ENCODE results near the gene SEMA3G.

The SEMA3G gene

GRCh38 chr3:52399593-52399992 lies 45.3 kb downstream of the SEMA3G start:
- no peak for DNase-seq (ENCODE audit: low read depth, low spot score)
- POLR2A ChIA-PET: interaction anchor here (0.8 kb wide), 1 partner anchor 13 kb away, joined by 3 read pairs; no protein-coding TSS in a partner anchor
- CTCF ChIA-PET: interaction anchor here (1.7 kb wide), 1 partner anchor 10 kb away, joined by 4 read pairs; no protein-coding TSS in a partner anchor
- TF ChIP-seq, protein P1, sequence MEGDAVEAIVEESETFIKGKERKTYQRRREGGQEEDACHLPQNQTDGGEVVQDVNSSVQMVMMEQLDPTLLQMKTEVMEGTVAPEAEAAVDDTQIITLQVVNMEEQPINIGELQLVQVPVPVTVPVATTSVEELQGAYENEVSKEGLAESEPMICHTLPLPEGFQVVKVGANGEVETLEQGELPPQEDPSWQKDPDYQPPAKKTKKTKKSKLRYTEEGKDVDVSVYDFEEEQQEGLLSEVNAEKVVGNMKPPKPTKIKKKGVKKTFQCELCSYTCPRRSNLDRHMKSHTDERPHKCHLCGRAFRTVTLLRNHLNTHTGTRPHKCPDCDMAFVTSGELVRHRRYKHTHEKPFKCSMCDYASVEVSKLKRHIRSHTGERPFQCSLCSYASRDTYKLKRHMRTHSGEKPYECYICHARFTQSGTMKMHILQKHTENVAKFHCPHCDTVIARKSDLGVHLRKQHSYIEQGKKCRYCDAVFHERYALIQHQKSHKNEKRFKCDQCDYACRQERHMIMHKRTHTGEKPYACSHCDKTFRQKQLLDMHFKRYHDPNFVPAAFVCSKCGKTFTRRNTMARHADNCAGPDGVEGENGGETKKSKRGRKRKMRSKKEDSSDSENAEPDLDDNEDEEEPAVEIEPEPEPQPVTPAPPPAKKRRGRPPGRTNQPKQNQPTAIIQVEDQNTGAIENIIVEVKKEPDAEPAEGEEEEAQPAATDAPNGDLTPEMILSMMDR (IDR thresholded peaks at IDR 0.05; ENCODE audit: insufficient read depth, low read length, missing control alignments): no peak
- no peak overlapping the region for H3K4me3 ChIP-seq (ENCODE audit: low read depth, low read length)

DNA sequence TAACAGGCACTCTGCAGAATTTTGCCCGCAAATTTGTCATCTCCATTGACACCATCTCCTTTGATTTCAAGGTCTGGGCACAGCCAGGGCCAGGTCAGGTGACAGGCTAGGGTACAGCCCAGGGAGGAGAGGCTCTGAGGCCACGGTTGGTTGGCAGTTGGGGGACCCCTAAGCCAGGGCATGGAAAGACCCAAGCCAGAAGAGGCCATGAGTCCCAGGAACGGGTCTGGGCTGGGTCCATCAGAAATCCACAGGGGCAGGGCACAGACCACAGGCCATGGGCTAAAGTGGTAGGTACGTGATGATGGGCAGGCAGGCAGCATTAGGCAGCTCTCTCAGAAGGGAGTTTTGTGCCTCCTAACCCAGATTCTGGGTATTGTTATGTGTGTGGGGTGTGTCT lies 45.8 kb downstream of the SEMA3G start:
- CTCF ChIA-PET: interaction anchor here (0.9 to 2.5 kb wide), 4 partner anchors 10 to 29 kb away, joined by 3 to 7 read pairs (median 4); no protein-coding TSS in a partner anchor
- TF ChIP-seq, protein P1 (IDR thresholded peaks at IDR 0.05; ENCODE audit: insufficient read depth, low read length, missing control alignments): no peak
- no peak overlapping the region for H3K4me3 ChIP-seq (ENCODE audit: low read depth, low read length)
- POLR2A ChIA-PET: interaction anchor here (0.8 to 1.1 kb wide), 2 partner anchors 13 to 19 kb away, joined by 3 read pairs; no protein-coding TSS in a partner anchor
- no peak for DNase-seq (ENCODE audit: low read depth, low spot score)

DNA sequence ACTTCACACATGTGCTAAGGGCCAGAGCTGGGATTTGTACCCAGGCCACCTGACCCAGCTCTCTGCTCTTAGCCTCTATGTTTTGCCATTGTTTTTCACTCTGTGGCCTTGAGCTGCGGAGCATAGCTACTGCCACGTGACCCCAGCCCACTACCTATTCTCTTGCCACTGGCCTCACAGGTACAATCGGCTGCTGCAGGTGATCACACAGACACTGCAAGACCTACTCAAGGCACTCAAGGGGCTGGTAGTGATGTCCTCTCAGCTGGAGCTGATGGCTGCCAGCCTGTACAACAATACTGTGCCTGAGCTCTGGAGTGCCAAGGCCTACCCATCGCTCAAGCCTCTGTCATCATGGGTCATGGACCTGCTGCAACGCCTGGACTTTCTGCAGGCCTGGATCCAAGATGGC lies 46.2 kb downstream of the SEMA3G start:
- CTCF ChIA-PET: interaction anchor here (0.9 to 2.5 kb wide), 5 partner anchors 9 to 30 kb away, joined by 3 to 7 read pairs (median 3); no protein-coding TSS in a partner anchor
- H3K4me3 ChIP-seq (ENCODE audit: low read depth, low read length): no peak overlapping the region
- DNase-seq (ENCODE audit: low read depth, low spot score): no peak
- POLR2A ChIA-PET: interaction anchor here (0.6 to 1.1 kb wide), 3 partner anchors 13 to 42 kb away, joined by 3 to 4 read pairs (median 3); no protein-coding TSS in a partner anchor
- TF ChIP-seq, protein P1 (IDR thresholded peaks at IDR 0.05; ENCODE audit: insufficient read depth, low read length, missing control alignments): no peak

- H3K4me3 ChIP-seq (ENCODE audit: low read depth, low read length): no peak overlapping the region
- POLR2A ChIA-PET: interaction anchor here (0.6 to 1.1 kb wide), 2 partner anchors 17 to 41 kb away, joined by 3 to 4 read pairs; no protein-coding TSS in a partner anchor
- CTCF ChIA-PET: interaction anchor here (1.0 to 2.5 kb wide), 3 partner anchors 8 to 13 kb away, joined by 3 to 7 read pairs (median 4); no protein-coding TSS in a partner anchor
- no peak for DNase-seq (ENCODE audit: low read depth, low spot score)
- TF ChIP-seq, protein P1 (IDR thresholded peaks at IDR 0.05; ENCODE audit: insufficient read depth, low read length, missing control alignments): no peak
These were observed 47.1 kb downstream of the SEMA3G start for GRCh38 chr3:52397676-52398399.

GRCh38 chr3:52396907-52397591 lies 47.9 kb downstream of the SEMA3G start:
- TF ChIP-seq, protein P1 (IDR thresholded peaks at IDR 0.05; ENCODE audit: insufficient read depth, low read length, missing control alignments): no peak
- ChIA-PET POLR2A (no interaction called here), CTCF (interaction anchor here (1.2 to 2.5 kb wide), 2 partner anchors 8 to 12 kb away, joined by 3 to 7 read pairs; no protein-coding TSS in a partner anchor)
- no peak overlapping the region for H3K4me3 ChIP-seq (ENCODE audit: low read depth, low read length)
- DNase-seq (ENCODE audit: low read depth, low spot score): no peak
